ENCODE results near the gene MEIOSIN. TPM values are rescaled to one million over a fixed set of nuclear protein-coding genes. Genes with fewer than 3 reads are reported as not detected.

The MEIOSIN gene
- total and polyA plus RNA-seq, 2 of the 4 experiments (the other 2 are of a cell fraction) = not detected

DNA sequence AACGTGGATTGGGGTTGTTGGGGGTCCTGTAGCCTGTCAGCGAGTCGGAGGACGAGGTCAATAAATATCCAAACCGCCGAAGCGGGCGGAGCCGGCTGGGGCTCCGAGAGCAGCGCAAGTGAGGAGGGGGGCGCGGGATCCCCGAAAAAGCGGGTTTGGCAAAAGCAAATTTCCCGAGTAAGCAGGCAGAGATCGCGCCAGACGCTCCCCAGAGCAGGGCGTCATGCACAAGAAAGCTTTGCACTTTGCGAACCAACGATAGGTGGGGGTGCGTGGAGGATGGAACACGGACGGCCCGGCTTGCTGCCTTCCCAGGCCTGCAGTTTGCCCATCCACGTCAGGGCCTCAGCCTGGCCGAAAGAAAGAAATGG is 36.6 kb downstream of the MEIOSIN start (continued):
- TF ChIP-seq MXI1 (IDR thresholded peaks at IDR 0.05; ENCODE audit: borderline replicate concordance, low read depth, low read length) = no peak
- TF ChIP-seq, protein P1, sequence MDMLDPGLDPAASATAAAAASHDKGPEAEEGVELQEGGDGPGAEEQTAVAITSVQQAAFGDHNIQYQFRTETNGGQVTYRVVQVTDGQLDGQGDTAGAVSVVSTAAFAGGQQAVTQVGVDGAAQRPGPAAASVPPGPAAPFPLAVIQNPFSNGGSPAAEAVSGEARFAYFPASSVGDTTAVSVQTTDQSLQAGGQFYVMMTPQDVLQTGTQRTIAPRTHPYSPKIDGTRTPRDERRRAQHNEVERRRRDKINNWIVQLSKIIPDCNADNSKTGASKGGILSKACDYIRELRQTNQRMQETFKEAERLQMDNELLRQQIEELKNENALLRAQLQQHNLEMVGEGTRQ (IDR thresholded peaks at IDR 0.05; ENCODE audit: low read depth, low read length) = no peak
- no peak for TF ChIP-seq BHLHE40 (IDR thresholded peaks at IDR 0.05; ENCODE audit: low read depth, low read length)
- TF ChIP-seq CEBPB (IDR thresholded peaks at IDR 0.05; ENCODE audit: low read depth, low read length) = no peak
- no peak for TF ChIP-seq NFE2L2 (IDR thresholded peaks at IDR 0.05; ENCODE audit: low read depth, low read length)
